Body of pancreas (tissue), 4 donors: ENCODE measurements around the gene PDE9A. TPM values are rescaled to one million over a fixed set of nuclear protein-coding genes. Genes with fewer than 3 reads are reported as not detected.

Source experiments
- ATAC-seq: fragments of 150-250 bp; one replicate; pipeline ENCODE4 v1.9.1; 2016
- DNase-seq, 4 donors: peaks; one replicate each; pipeline ENCODE4 v3.0.0-alpha.2; 2019
- H3K27ac ChIP-seq, 4 donors: fragments of 200-600 bp; sonication (generic); 1 replicate in 3 of 4; 2 replicates in 1 of 4; pipeline versions ENCODE4 v1.5.1 to v1.6.1; 2016 to 2019; ENCODE audit warnings: mild to moderate bottlenecking in 1 of 4, mixed read lengths in 1 of 4, moderate library complexity in 1 of 4
- H3K27me3 ChIP-seq, 2 donors: fragments of 200-600 bp; sonication (generic); one replicate each; pipeline ENCODE4 v1.6.0; 2016; ENCODE audit warnings: mild to moderate bottlenecking in 1 of 2
- H3K36me3 ChIP-seq, 2 donors: fragments of 200-600 bp; sonication (generic); replicated peaks in 1 of 2; 2 replicates each; pipeline ENCODE4 v1.5.1; 2016; ENCODE audit warnings: low read depth in 2 of 2; ENCODE audit not compliant: insufficient read depth in 1 of 2
- H3K4me1 ChIP-seq: fragments of 200-600 bp; sonication (generic); one replicate; pipeline ENCODE4 v1.6.0; 2016
- H3K4me3 ChIP-seq, 2 donors: fragments of 200-600 bp; sonication (generic); 1 replicate in 1 of 2; 2 replicates in 1 of 2; pipeline ENCODE4 v1.5.1; 2016 to 2019
- H3K9me3 ChIP-seq, 3 donors: fragments of 200-600 bp; sonication (generic); 1 replicate in 2 of 3; 2 replicates in 1 of 3; pipeline ENCODE4 v1.5.1; 2016
- CTCF ChIP-seq, 7 experiments: fragments of 450-650 bp in 4 of 7; fragments of 200-600 bp in 3 of 7; sonication (generic) in 3 of 7; IDR thresholded peaks; one replicate each; pipeline ENCODE4 v1.5.1; 2016 to 2019; ENCODE audit warnings: antibody characterized with exemption in 7 of 7
- POLR2A ChIP-seq, 3 donors: fragments of 450-650 bp; IDR thresholded peaks; one replicate each; pipeline ENCODE4 v1.6.1; 2016; ENCODE audit warnings: antibody characterized with exemption in 3 of 3, mild to moderate bottlenecking in 2 of 3
- WGBS, 2 donors: methylation state at CpG; one replicate each; pipeline ENCODE4 v1.1.5; 2017; 5-methylcytosine and 5-hydroxymethylcytosine counted together
- intact Hi-C: fragments of 100-400 bp; cut with DNase I; formaldehyde crosslinking; loops from one replicate; pipeline ENCODE4 v1.15.1; 2023
- total RNA-seq, 2 donors: library from RNA; depleted of rRNA; stranded (reverse); fragments of >200 nt; gene quantifications; one replicate each; pipeline ENCODE4 v1.1.0, GENCODE V29; 2016

Gene PDE9A
- total RNA-seq, 2 donors from 2014 or later = 5.2 to 7.9 TPM

DNA sequence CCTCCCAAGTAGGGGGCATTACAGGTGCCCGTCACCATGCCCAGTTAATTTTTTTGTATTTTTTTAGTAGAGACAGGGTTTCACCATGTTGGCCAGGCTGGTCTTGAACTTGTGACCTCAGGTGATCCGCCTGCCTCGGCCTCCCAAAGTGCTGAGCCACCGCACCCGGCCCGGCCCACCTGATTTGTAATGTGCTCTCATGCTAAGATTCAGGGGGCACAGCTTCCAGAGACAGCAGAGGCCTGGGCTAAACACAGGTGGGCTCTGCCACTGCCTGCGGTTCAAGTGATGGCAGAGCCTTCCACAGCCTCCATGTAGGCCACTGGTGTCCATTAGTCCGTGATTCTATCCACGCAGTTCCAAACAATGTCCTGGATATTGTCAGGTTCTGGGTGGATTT, 98.4 kb downstream of the PDE9A start:
- no peak for DNase-seq
- TF ChIP-seq CTCF (IDR thresholded peaks at IDR 0.05) (no peak), POLR2A (IDR thresholded peaks at IDR 0.05) (no peak)
- intact Hi-C loops = no loop called here
- no peaks in the 10 kb centered on the region for H3K27me3 ChIP-seq
- peaks cover 17% of the 10 kb centered on the region for H3K4me1 ChIP-seq
- no peaks in the 10 kb centered on the region for H3K36me3 ChIP-seq
- no peak overlapping the region for H3K4me3 ChIP-seq
- H3K27ac ChIP-seq = no peak overlapping the region
- no peaks in the 10 kb centered on the region for H3K9me3 ChIP-seq
- 71 to 82% methylated on average over 9 of the region's 9 CpGs for WGBS, 2 donors
- ATAC-seq = no peak

GRCh38 chr21:42753804-42754203, 100.4 kb downstream of the PDE9A start:
- intact Hi-C loops = no loop called here
- no peak overlapping the region for H3K4me3 ChIP-seq
- no peaks in the 10 kb centered on the region for H3K9me3 ChIP-seq
- H3K27me3 ChIP-seq = no peaks in the 10 kb centered on the region
- H3K36me3 ChIP-seq = no peaks in the 10 kb centered on the region
- H3K27ac ChIP-seq = no peak overlapping the region
- no peak for TF ChIP-seq POLR2A (IDR thresholded peaks at IDR 0.05)
- TF ChIP-seq CTCF (IDR thresholded peaks at IDR 0.05) = no peak
- ATAC-seq (no peak), DNase-seq (no peak)
- WGBS, 2 donors = 82 to 90% methylated on average over 15 of the region's 15 CpGs
- H3K4me1 ChIP-seq = peaks cover 6% of the 10 kb centered on the region

DNA sequence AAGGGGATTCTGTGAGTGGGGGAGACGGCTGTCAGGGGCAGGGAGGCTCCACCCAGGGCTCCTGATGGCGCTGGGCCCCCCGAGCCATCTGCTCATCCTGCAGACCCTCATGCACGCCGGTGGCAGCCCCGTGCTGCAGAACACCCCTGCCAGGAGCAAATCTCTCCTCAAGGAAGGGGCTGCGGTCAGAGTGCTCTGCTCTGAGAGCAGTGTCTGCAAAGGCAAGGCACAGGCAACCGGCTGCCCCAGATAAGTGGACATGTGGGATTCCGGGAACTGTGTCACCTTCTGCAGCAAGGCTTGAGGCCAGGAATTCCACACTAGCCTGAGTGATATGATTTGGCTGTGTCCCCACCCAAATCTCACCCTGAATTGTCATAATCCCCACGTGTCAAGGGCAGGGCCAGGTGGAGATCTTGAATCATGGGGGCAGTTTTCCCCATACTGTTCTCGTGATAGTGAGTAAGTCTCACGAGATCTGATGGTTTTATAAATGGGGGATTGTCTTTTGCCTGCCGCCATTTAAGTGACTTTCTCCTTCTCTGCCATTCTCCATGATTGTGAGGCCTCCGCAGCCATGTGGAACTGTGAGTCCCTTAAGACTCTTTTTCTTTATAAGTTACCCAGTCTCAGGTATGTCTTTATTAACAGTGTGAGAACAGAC, 101.0 kb downstream of the PDE9A start:
- H3K4me1 ChIP-seq = no peaks in the 10 kb centered on the region
- 69 to 71% methylated on average over 13 to 14 of the region's 14 CpGs for WGBS, 2 donors
- DNase-seq (no peak), ATAC-seq (no peak)
- H3K27ac ChIP-seq = no peak overlapping the region
- no peaks in the 10 kb centered on the region for H3K36me3 ChIP-seq
- H3K27me3 ChIP-seq = no peaks in the 10 kb centered on the region
- no peaks in the 10 kb centered on the region for H3K9me3 ChIP-seq
- intact Hi-C loops = no loop called here
- no peak for TF ChIP-seq POLR2A (IDR thresholded peaks at IDR 0.05)
- no peak for TF ChIP-seq CTCF (IDR thresholded peaks at IDR 0.05)
- H3K4me3 ChIP-seq = no peak overlapping the region

- TF ChIP-seq CTCF (IDR thresholded peaks at IDR 0.05) = no peak
- TF ChIP-seq POLR2A (IDR thresholded peaks at IDR 0.05) = no peak
- intact Hi-C loops = no loop called here
- H3K9me3 ChIP-seq = no peaks in the 10 kb centered on the region
- H3K36me3 ChIP-seq = no peaks in the 10 kb centered on the region
- H3K4me1 ChIP-seq = no peaks in the 10 kb centered on the region
- DNase-seq = no peak
- H3K27ac ChIP-seq = no peak overlapping the region
- no peak for ATAC-seq
- no peaks in the 10 kb centered on the region for H3K27me3 ChIP-seq
- WGBS, 2 donors = 66 to 72% methylated on average over 13 to 14 of the region's 14 CpGs
- no peak overlapping the region for H3K4me3 ChIP-seq
These were observed 101.7 kb downstream of the PDE9A start for GRCh38 chr21:42755031-42755665.
